ENCODE measurements around the gene DPF1. TPM values are rescaled to one million over a fixed set of nuclear protein-coding genes. Genes with fewer than 3 reads are reported as not detected.

Gene DPF1
- total and polyA plus RNA-seq, 10 of the 15 experiments (the other 5 are each of a cell fraction or from before 2014, with no cell fraction given): 0.11 to 4.3 (median 2.4) TPM

DNA sequence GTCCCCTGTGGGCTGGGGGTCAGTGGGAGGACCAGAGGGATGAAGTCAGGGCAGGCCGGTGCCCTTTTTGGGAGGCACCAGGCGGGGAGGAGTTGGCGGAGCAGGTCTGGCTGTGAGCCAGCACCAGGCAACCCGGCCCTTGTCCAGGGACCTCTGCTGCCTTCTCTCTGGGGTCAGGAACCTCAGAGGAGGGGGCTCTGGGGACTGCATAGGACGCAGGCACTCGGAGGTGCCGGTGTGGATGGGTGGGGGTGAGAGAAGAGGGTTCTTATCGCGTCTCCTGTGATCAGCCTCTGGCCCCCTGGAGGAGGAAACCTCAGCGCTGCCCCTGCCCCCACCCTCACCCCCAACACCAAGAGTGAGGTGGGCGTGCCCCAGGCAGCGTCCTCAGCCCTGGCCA lies 16.5 kb downstream of the DPF1 start:
- intact Hi-C loops (cut with micrococcal nuclease; ENCODE audit: unreplicated experiment): no loop called here
- WGBS (ENCODE audit: insufficient coverage, insufficient replicate concordance, low lambda C conversion rate, missing lambda C conversion rate): 91% methylated on average over 11 of the region's 12 CpGs
- DNase-seq (ENCODE audit: low read depth, low spot score) (no peak), ATAC-seq (no peak), FAIRE-seq (no peak)
- ChIA-PET RAD21 (ENCODE audit: unreplicated experiment) (no interaction called here), SMC1A (ENCODE audit: uncharacterized antibody, unreplicated experiment) (no interaction called here), CTCF (no interaction called here), POLR2A (no interaction called here)
- Histone ChIP-seq H3K36me3 (ENCODE audit: control insufficient read depth in 2 of 2, insufficient read depth in 2 of 2, low read length in 1 of 2) (peaks cover 3 to 7% of the 10 kb centered on the region in 2 experiments; a peak in 3 of 4 replicates), H3K9me3 (replicated peaks; ENCODE audit: control insufficient read depth, insufficient read depth, low read length) (no peaks in the 10 kb centered on the region), H3K9ac (ENCODE audit: control insufficient read depth, insufficient read depth, low read length) (no peak overlapping the region), H3K79me2 (ENCODE audit: control insufficient read depth, insufficient read depth, low read length) (no peaks in the 10 kb centered on the region), H2AFZ (ENCODE audit: control insufficient read depth, low read depth, low read length) (no peak overlapping the region), H3K4me3 (no peak overlapping the region), H3K27me3 (replicated peaks in 1 of 2; ENCODE audit: control insufficient read depth in 2 of 2, insufficient read depth in 2 of 2, low read length in 1 of 2) (no peaks in the 10 kb centered on the region), H3K4me2 (ENCODE audit: control insufficient read depth, insufficient read depth) (no peak overlapping the region), H4K20me1 (ENCODE audit: control insufficient read depth, insufficient read depth) (no peaks in the 10 kb centered on the region), H3K27ac (ENCODE audit: control insufficient read depth, insufficient read depth) (no peak overlapping the region), H3K4me1 (ENCODE audit: control insufficient read depth, insufficient read depth, low read length) (peaks cover 14% of the 10 kb centered on the region)
- TF ChIP-seq MEF2B (IDR thresholded peaks at IDR 0.05; ENCODE audit: partially characterized antibody, poor library complexity, severe bottlenecking): no peak
- TF ChIP-seq LARP7 (IDR thresholded peaks at IDR 0.05): no peak
- no peak for TF ChIP-seq NFXL1 (IDR thresholded peaks at IDR 0.05; ENCODE audit: borderline replicate concordance)
- BruUV-seq (replicated peaks): no TSS peak
- in situ Hi-C loops (cut with MboI): no loop called here

DNA sequence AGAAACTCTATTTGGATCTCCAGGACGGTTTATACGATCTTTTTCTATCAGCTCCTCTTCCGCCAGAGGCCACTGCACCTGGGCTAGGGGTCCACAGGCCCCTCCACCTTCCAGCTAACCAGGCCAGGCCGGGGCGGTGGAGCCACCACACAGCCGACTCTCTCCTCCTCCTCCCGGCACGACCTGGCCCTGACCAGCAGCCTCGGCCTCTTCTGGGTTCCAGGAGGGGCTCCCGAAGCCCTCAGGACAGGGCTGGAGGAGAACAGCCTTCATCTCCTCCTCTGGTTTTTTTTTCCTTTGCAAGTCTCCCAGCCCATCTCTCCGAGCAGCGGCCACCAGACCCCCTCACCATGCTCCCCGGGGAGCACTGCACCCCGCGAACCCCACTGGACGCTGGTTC lies 17.1 kb downstream of the DPF1 start:
- WGBS (ENCODE audit: insufficient coverage, insufficient replicate concordance, low lambda C conversion rate, missing lambda C conversion rate): 95% methylated on average over 16 of the region's 16 CpGs
- TF ChIP-seq BRCA1 (IDR thresholded peaks at IDR 0.05; ENCODE audit: low read depth, low read length) (no peak), RBBP5 (conservative IDR thresholded peaks at IDR 0.05) (no peak), TARDBP (IDR thresholded peaks at IDR 0.05; ENCODE audit: borderline replicate concordance) (no peak), EGR1 (IDR thresholded peaks at IDR 0.05; ENCODE audit: borderline replicate concordance in 1 of 2, low read depth in 2 of 2, low read length in 2 of 2) (no peak), HCFC1 (IDR thresholded peaks at IDR 0.05; ENCODE audit: low read length) (no peak), CREM (IDR thresholded peaks at IDR 0.05; ENCODE audit: low read depth) (no peak)
- POLR2A ChIA-PET: no interaction called here
- no peaks in the 10 kb centered on the region for H3K9me3 ChIP-seq (replicated peaks; ENCODE audit: control insufficient read depth, insufficient read depth, low read length)
- in situ Hi-C loops (cut with MboI) (no loop called here), intact Hi-C loops (cut with micrococcal nuclease; ENCODE audit: unreplicated experiment) (no loop called here)
- no peaks in the 10 kb centered on the region for H4K20me1 ChIP-seq (ENCODE audit: control insufficient read depth, insufficient read depth)
- H3K4me3 ChIP-seq: no peak overlapping the region
- CTCF ChIA-PET: no interaction called here
- H3K27me3 ChIP-seq (replicated peaks in 1 of 2; ENCODE audit: control insufficient read depth in 2 of 2, insufficient read depth in 2 of 2, low read length in 1 of 2): no peaks in the 10 kb centered on the region
- H3K9ac ChIP-seq (ENCODE audit: control insufficient read depth, insufficient read depth, low read length): no peak overlapping the region
- H3K4me1 ChIP-seq (ENCODE audit: control insufficient read depth, insufficient read depth, low read length): peaks cover 14% of the 10 kb centered on the region
- no peak overlapping the region for H3K4me2 ChIP-seq (ENCODE audit: control insufficient read depth, insufficient read depth)
- BruUV-seq (replicated peaks): TSS peak; percentile 44
- no peak for DNase-seq (ENCODE audit: low read depth, low spot score)
- H2AFZ ChIP-seq (ENCODE audit: control insufficient read depth, low read depth, low read length): no peak overlapping the region
- H3K27ac ChIP-seq (ENCODE audit: control insufficient read depth, insufficient read depth): no peak overlapping the region
- no peak for ATAC-seq
- RAD21 ChIA-PET (ENCODE audit: unreplicated experiment): no interaction called here
- FAIRE-seq: no peak
- SMC1A ChIA-PET (ENCODE audit: uncharacterized antibody, unreplicated experiment): no interaction called here
- no peaks in the 10 kb centered on the region for H3K79me2 ChIP-seq (ENCODE audit: control insufficient read depth, insufficient read depth, low read length)
- H3K36me3 ChIP-seq (ENCODE audit: control insufficient read depth in 2 of 2, insufficient read depth in 2 of 2, low read length in 1 of 2): peaks cover 3 to 8% of the 10 kb centered on the region in 2 experiments; a peak in 3 of 4 replicates
